Lower lobe of right lung (tissue), 2 donors: ENCODE measurements around the gene TGFBI. TPM values are rescaled to one million over a fixed set of nuclear protein-coding genes. Genes with fewer than 3 reads are reported as not detected.
A peak's percentile ranks its signal among the peaks of the same experiment; 100 is the strongest.

Experiments
- ATAC-seq, 2 donors: fragments of 200-7000 bp; cut with Tn5 transposase; one replicate each; pipeline ENCODE4 v1.9.1; 2020 to 2022; ENCODE audit warnings: mild to moderate bottlenecking in 2 of 2, moderate library complexity in 2 of 2
- DNase-seq: peaks from one replicate; pipeline ENCODE4 v3.0.0-alpha.2; 2020
- H3K27ac ChIP-seq: fragments of 200-600 bp; one replicate; pipeline ENCODE4 v1.8.0; 2022
- H3K27me3 ChIP-seq: fragments of 200-600 bp; one replicate; pipeline ENCODE4 v1.8.0; 2022; ENCODE audit warnings: low read depth
- H3K36me3 ChIP-seq: fragments of 200-600 bp; one replicate; pipeline ENCODE4 v1.8.0; 2022; ENCODE audit warnings: mild to moderate bottlenecking
- H3K4me1 ChIP-seq: fragments of 200-600 bp; one replicate; pipeline ENCODE4 v1.8.0; 2022
- H3K4me3 ChIP-seq: fragments of 200-600 bp; one replicate; pipeline ENCODE4 v1.8.0; 2022; ENCODE audit warnings: mild to moderate bottlenecking
- H3K9me3 ChIP-seq: fragments of 200-600 bp; one replicate; pipeline ENCODE4 v1.8.0; 2022
- CTCF ChIP-seq: fragments of 200-600 bp; IDR thresholded peaks from one replicate; pipeline ENCODE4 v1.8.0; 2022; ENCODE audit warnings: antibody characterized with exemption, mild to moderate bottlenecking
- intact Hi-C: fragments of 100-400 bp; cut with DNase I; formaldehyde crosslinking; loops from one replicate; pipeline ENCODE4 v1.11.0; 2022
- total RNA-seq: library from RNA; stranded (reverse); fragmentation: NEBNext Ultra II Directional; extraction: Animal tissue kit (Norgen Biotek cat#: 25700); gene quantifications from one replicate; pipeline ENCODE4 v1.2.1, GENCODE V29; 2021
- donor health status: DM: no; HTN: yes; CAD: no; lungs with severe emphysema.

Gene TGFBI
- total RNA-seq, 1 donor from 2014 or later: 140 TPM

GRCh38 chr5:136015003-136015375 lies 13.8 kb upstream of the TGFBI start:
- Histone ChIP-seq H3K27ac (no peak overlapping the region), H3K27me3 (no peaks in the 10 kb centered on the region), H3K4me1 (peaks cover 74% of the 10 kb centered on the region), H3K4me3 (no peak overlapping the region), H3K36me3 (no peaks in the 10 kb centered on the region), H3K9me3 (no peaks in the 10 kb centered on the region)
- ATAC-seq (no peak), DNase-seq (no peak)
- intact Hi-C loops: no loop called here
- no peak for TF ChIP-seq CTCF

- H3K9me3 ChIP-seq: no peaks in the 10 kb centered on the region
- ATAC-seq (no peak), DNase-seq (no peak)
- no peaks in the 10 kb centered on the region for H3K36me3 ChIP-seq
- intact Hi-C loops: no loop called here
- H3K27me3 ChIP-seq: no peaks in the 10 kb centered on the region
- no peak overlapping the region for H3K4me3 ChIP-seq
- H3K27ac ChIP-seq: no peak overlapping the region
- TF ChIP-seq CTCF: no peak
- H3K4me1 ChIP-seq: peaks cover 82% of the 10 kb centered on the region
Observed at GRCh38 chr5:136015966-136016650, 12.7 kb upstream of the TGFBI start.

GRCh38 chr5:136016945-136017530 lies 11.8 kb upstream of the TGFBI start:
- intact Hi-C loops: no loop called here
- no peaks in the 10 kb centered on the region for H3K36me3 ChIP-seq
- ATAC-seq (no peak), DNase-seq (no peak)
- H3K9me3 ChIP-seq: no peaks in the 10 kb centered on the region
- peaks cover 78% of the 10 kb centered on the region for H3K4me1 ChIP-seq
- H3K27me3 ChIP-seq: no peaks in the 10 kb centered on the region
- no peak for TF ChIP-seq CTCF
- H3K4me3 ChIP-seq: no peak overlapping the region
- no peak overlapping the region for H3K27ac ChIP-seq

GRCh38 chr5:136018814-136019783 lies 9.7 kb upstream of the TGFBI start:
- Histone ChIP-seq H3K4me1 (peaks cover 65% of the 10 kb centered on the region), H3K4me3 (no peak overlapping the region), H3K9me3 (no peaks in the 10 kb centered on the region), H3K36me3 (no peaks in the 10 kb centered on the region), H3K27me3 (no peaks in the 10 kb centered on the region), H3K27ac (peak overlapping the region; percentile 8)
- TF ChIP-seq CTCF: no peak
- no peak for DNase-seq
- peak in 1 of 2 donors; percentile 47 for ATAC-seq
- intact Hi-C loops: no loop called here

- ATAC-seq (no peak), DNase-seq (no peak)
- intact Hi-C loops: no loop called here
- TF ChIP-seq CTCF: no peak
- Histone ChIP-seq H3K27ac (peak overlapping the region; percentile 8), H3K4me1 (peaks cover 65% of the 10 kb centered on the region), H3K4me3 (no peak overlapping the region), H3K36me3 (no peaks in the 10 kb centered on the region), H3K27me3 (no peaks in the 10 kb centered on the region), H3K9me3 (no peaks in the 10 kb centered on the region)
Observed at GRCh38 chr5:136020001-136020382, 8.8 kb upstream of the TGFBI start.
